Upper lobe of left lung (tissue), 6 donors: ENCODE measurements around the gene ASH1L. TPM values are rescaled to one million over a fixed set of nuclear protein-coding genes. Genes with fewer than 3 reads are reported as not detected.
"Not testable (repeated sequence)": the region's sequence is repeated elsewhere in the genome, so short reads cannot be mapped to it uniquely, and the experiment has no call there.

ENCODE experiments used
- ATAC-seq, 2 donors: fragments of 200-7000 bp; cut with Tn5 transposase; one replicate each; pipeline ENCODE4 v1.9.1; 2022; ENCODE audit warnings: mild to moderate bottlenecking in 2 of 2, moderate library complexity in 2 of 2; ENCODE audit not compliant: low FRiP score in 2 of 2
- DNase-seq, 2 donors: peaks; one replicate each; pipeline ENCODE4 v3.0.0-alpha.2; 2019 to 2020
- H3K27ac ChIP-seq, 4 donors: fragments of 200-600 bp; sonication (generic); one replicate each; pipeline ENCODE4 v1.5.1; 2016 to 2019
- H3K27me3 ChIP-seq, 4 donors: fragments of 200-600 bp; sonication (generic); one replicate each; pipeline ENCODE4 v1.5.1; 2017 to 2019
- H3K36me3 ChIP-seq, 4 donors: fragments of 200-600 bp; sonication (generic); one replicate each; pipeline ENCODE4 v1.5.1; 2016 to 2019
- H3K4me1 ChIP-seq, 4 donors: fragments of 200-600 bp; sonication (generic); one replicate each; pipeline ENCODE4 v1.5.1; 2018 to 2019
- H3K4me3 ChIP-seq, 4 donors: fragments of 200-600 bp; sonication (generic); one replicate each; pipeline ENCODE4 v1.5.1; 2017 to 2019; ENCODE audit warnings: mild to moderate bottlenecking in 2 of 4, moderate library complexity in 1 of 4
- H3K9me3 ChIP-seq, 4 donors: fragments of 200-600 bp; sonication (generic); one replicate each; pipeline ENCODE4 v1.5.1; 2018 to 2019
- EP300 ChIP-seq, 4 donors: sonication (generic); formaldehyde crosslinking; IDR thresholded peaks; one replicate each; pipeline ENCODE4 v1.5.1; 2017; ENCODE audit warnings: antibody characterized with exemption in 4 of 4, control low read depth in 2 of 4
- POLR2A ChIP-seq, 4 donors: fragments of 450-650 bp; IDR thresholded peaks; one replicate each; pipeline ENCODE4 v1.5.1; 2016 to 2017; ENCODE audit warnings: antibody characterized with exemption in 4 of 4, mild to moderate bottlenecking in 2 of 4
- POLR2AphosphoS5 ChIP-seq, 2 donors: sonication (generic); formaldehyde crosslinking; IDR thresholded peaks; one replicate each; pipeline ENCODE4 v1.5.1; 2017; ENCODE audit warnings: antibody characterized with exemption in 2 of 2
- WGBS, 2 donors: methylation state at CpG; one replicate each; pipeline ENCODE4 v1.1.5; 2017 to 2018; 5-methylcytosine and 5-hydroxymethylcytosine counted together
- total RNA-seq, 6 donors: library from RNA; depleted of rRNA in 4 of 6; stranded (reverse); fragments of >200 nt in 4 of 6; gene quantifications; one replicate each; pipeline versions ENCODE4 v1.1.0 to v1.2.1, GENCODE V29; 2016 to 2021
- TF ChIP-seq, protein P1 (sequence below), 6 experiments: fragments of 450-650 bp in 4 of 6; fragments of 200-600 bp in 2 of 6; sonication (generic) in 2 of 6; IDR thresholded peaks; one replicate each; pipeline ENCODE4 v1.5.1; 2016 to 2019; ENCODE audit warnings: antibody characterized with exemption in 6 of 6
- donor health status: DM: no; HTN: no; CAD: no; lungs with moderate emphysema.
- donor health status: DM: no; HTN: yes; CAD: no; lungs with severe emphysema.

ASH1L gene
- total RNA-seq, 6 donors from 2014 or later, result 43.5 to 68.8 (median 55.1) TPM

DNA sequence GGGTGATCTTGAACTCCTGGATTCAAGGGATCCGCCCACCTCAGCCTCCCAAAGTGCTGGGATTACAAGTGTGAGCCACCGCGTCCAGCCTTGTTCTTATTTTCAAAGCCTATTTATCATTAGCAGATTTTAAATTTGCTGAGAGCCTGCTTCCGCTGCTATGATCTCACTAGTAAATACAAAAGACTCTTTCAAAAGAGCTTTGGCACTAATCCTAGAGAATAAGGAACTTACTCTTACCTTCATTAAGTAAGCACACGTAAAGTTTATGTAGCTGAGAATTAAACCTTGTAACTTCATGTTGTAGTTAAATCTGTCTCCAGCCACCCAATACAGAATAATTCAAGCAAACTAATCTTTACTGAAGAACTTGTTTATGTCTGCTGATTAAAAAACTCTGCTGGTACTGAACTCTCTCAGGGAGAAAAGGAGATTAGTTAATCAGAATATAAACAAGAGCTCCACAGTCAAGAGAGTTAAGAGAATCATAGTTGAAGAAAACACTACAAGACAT, 169.6 kb downstream of the ASH1L start:
- peaks cover 0 to 59% (median 14%) of the 10 kb centered on the region in 4 donors for H3K36me3 ChIP-seq
- DNase-seq (peak in 1 of 2 donors; percentile 51), ATAC-seq (no peak)
- peak overlapping the region; percentile 41 to 64 (median 44) for H3K27ac ChIP-seq
- 70 to 72% methylated on average over 5 of the region's 5 CpGs for WGBS, 2 donors
- H3K4me1 ChIP-seq, result peaks cover 0 to 6% (median 1%) of the 10 kb centered on the region in 4 donors
- H3K27me3 ChIP-seq, result no peaks in the 10 kb centered on the region
- TF ChIP-seq, protein P1, sequence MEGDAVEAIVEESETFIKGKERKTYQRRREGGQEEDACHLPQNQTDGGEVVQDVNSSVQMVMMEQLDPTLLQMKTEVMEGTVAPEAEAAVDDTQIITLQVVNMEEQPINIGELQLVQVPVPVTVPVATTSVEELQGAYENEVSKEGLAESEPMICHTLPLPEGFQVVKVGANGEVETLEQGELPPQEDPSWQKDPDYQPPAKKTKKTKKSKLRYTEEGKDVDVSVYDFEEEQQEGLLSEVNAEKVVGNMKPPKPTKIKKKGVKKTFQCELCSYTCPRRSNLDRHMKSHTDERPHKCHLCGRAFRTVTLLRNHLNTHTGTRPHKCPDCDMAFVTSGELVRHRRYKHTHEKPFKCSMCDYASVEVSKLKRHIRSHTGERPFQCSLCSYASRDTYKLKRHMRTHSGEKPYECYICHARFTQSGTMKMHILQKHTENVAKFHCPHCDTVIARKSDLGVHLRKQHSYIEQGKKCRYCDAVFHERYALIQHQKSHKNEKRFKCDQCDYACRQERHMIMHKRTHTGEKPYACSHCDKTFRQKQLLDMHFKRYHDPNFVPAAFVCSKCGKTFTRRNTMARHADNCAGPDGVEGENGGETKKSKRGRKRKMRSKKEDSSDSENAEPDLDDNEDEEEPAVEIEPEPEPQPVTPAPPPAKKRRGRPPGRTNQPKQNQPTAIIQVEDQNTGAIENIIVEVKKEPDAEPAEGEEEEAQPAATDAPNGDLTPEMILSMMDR (IDR thresholded peaks at IDR 0.05), result no peak
- TF ChIP-seq EP300 (IDR thresholded peaks at IDR 0.05), result no peak
- TF ChIP-seq POLR2A (IDR thresholded peaks at IDR 0.05), result no peak
- no peak for TF ChIP-seq POLR2AphosphoS5 (IDR thresholded peaks at IDR 0.05)
- no peak overlapping the region for H3K4me3 ChIP-seq
- H3K9me3 ChIP-seq, result no peaks in the 10 kb centered on the region

DNA sequence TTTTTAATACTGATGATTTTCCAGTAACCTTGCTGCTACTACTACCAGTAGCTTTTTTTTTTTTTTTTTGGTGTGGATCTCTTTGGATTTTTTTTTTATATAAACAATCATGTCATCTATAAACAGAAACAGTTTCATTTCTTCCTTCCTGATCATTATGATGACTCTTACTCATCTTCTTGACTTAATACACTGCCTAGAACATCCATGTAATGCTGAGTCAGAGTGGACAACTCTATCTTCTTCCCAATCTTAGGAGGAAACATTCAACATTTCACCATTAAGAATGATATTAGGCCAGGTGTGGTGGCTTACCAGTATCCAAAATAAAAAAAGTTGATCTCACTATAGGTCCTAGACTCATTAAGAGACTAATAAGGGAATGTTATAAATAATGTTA, 172.8 kb downstream of the ASH1L start:
- Histone ChIP-seq H3K27ac (no peak overlapping the region), H3K4me1 (peaks cover 0 to 3% (median 0%) of the 10 kb centered on the region in 4 donors), H3K36me3 (peaks cover 4 to 70% (median 13%) of the 10 kb centered on the region in 4 donors), H3K9me3 (no peaks in the 10 kb centered on the region), H3K4me3 (no peak overlapping the region), H3K27me3 (no peaks in the 10 kb centered on the region)
- no peak for DNase-seq
- ATAC-seq, result no peak
- TF ChIP-seq, protein P1 (IDR thresholded peaks at IDR 0.05), result no peak
- TF ChIP-seq POLR2AphosphoS5 (IDR thresholded peaks at IDR 0.05) (no peak), POLR2A (IDR thresholded peaks at IDR 0.05) (no peak), EP300 (IDR thresholded peaks at IDR 0.05) (no peak)

DNA sequence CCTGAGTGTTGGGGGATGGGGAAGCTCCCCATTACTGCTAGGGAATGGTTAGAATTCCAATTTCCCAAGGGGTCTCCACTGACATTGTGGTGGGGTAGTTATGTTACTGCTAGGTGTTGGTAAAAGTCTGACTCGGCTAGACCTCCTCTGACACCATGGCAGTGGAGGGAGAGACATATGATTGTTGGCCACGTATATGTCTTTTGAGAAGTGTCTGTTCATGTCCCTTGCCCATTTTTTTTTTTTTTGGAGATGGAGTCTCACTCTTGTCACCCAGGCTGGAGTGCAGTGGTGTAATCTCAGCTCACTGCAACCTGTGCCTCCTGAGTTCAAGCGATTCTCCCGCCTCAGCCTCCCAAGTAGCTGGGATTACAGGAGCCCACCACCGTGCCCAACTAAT, 176.8 kb downstream of the ASH1L start:
- DNase-seq, H3K27me3 ChIP-seq, H3K27ac ChIP-seq, ATAC-seq, H3K9me3 ChIP-seq, H3K4me3 ChIP-seq, H3K4me1 ChIP-seq: not testable (repeated sequence)
- peaks cover 3 to 44% (median 8%) of the 10 kb centered on the region in 4 donors for H3K36me3 ChIP-seq
- 94 to 98% methylated on average over 5 of the region's 5 CpGs for WGBS, 2 donors

DNA sequence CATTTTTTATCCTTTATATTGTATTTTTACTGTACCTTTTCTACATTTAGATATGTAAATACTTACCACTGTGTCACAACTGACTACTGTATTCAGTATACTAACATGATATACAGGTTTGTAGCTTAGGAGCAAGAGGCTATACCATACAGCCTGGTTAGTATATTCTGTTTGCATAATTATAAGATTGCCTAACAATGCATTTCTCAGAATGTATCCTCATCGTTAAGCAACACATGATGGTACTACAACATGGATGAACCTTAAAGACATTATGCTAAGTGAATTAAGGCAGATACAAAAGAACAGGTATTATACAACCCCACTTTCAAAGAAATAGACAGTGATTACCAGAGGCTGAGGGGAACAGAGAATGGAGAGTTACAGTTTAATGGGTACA, 179.2 kb downstream of the ASH1L start:
- no peak for ATAC-seq
- WGBS, 2 donors, result 71 to 85% methylated on average over 1 of the region's 1 CpG

DNA sequence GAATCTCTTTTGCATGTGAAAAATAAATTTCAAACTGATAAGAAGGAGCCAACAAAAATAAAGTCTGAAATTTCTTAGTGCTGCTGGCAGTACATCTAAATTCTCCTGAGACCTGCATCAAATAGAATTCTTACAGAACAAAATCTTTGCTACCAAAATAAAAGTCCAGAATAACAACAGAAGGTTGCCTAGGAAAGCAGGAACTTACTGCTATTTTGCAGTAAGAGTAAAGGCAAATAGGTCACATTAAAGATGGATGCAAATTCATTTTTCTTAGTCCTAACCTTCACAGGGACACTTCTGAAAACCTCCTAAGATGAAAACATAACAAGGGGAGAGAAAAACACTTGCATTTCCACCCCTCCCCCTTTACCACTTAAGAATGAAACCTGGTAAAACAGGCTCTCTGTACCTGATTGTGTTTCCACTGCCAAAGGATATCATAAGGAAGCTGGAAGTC, 182.9 kb downstream of the ASH1L start:
- TF ChIP-seq EP300 (IDR thresholded peaks at IDR 0.05), result no peak
- Histone ChIP-seq H3K4me1 (peaks cover 0 to 10% (median 5%) of the 10 kb centered on the region in 4 donors), H3K4me3 (no peak overlapping the region), H3K36me3 (peaks cover 10 to 61% (median 33%) of the 10 kb centered on the region in 4 donors), H3K27me3 (no peaks in the 10 kb centered on the region), H3K9me3 (no peaks in the 10 kb centered on the region), H3K27ac (peak overlapping the region in 1 of 4 donors; percentile 15)
- DNase-seq (no peak), ATAC-seq (peak; percentile 26 to 85)

More for the DNA sequence above, 179.2 kb downstream of the ASH1L start:
- no peak overlapping the region for H3K27ac ChIP-seq
- H3K36me3 ChIP-seq, result peaks cover 3 to 44% (median 8%) of the 10 kb centered on the region in 4 donors
- DNase-seq, result no peak
- peaks cover 0 to 10% (median 5%) of the 10 kb centered on the region in 4 donors for H3K4me1 ChIP-seq
- TF ChIP-seq POLR2A (IDR thresholded peaks at IDR 0.05) (no peak), EP300 (IDR thresholded peaks at IDR 0.05) (no peak), POLR2AphosphoS5 (IDR thresholded peaks at IDR 0.05) (no peak)
- TF ChIP-seq, protein P1 (IDR thresholded peaks at IDR 0.05), result no peak
- no peaks in the 10 kb centered on the region for H3K27me3 ChIP-seq
- H3K4me3 ChIP-seq, result no peak overlapping the region
- H3K9me3 ChIP-seq, result no peaks in the 10 kb centered on the region

DNA sequence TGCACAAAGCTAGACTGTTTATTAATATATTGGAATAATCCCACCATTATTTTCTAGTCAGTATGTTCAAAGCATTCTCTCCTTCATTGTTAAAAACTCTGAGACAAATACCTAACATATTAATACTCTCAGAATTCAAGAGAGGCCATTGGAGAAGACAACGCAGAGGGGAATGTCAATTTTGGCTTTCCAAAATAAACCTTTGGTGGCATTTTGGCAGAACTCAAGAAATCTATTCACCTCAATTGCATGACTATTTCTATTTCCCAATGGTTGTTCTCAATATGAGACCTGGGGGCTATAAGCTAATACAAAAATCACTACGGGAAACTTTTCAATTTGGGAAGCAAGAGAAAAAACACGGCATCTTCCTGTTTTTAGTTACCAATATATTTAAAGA, 183.4 kb downstream of the ASH1L start:
- no peak overlapping the region for H3K4me3 ChIP-seq

More for the DNA sequence above, 183.4 kb downstream of the ASH1L start:
- ATAC-seq (peak in 1 of 2 donors; percentile 12), DNase-seq (no peak)
- H3K9me3 ChIP-seq, result no peaks in the 10 kb centered on the region
- H3K36me3 ChIP-seq, result peaks cover 10 to 66% (median 36%) of the 10 kb centered on the region in 4 donors
- H3K4me1 ChIP-seq, result peaks cover 0 to 10% (median 5%) of the 10 kb centered on the region in 4 donors
- peak overlapping the region in 2 of 4 donors; percentile 15 to 22 for H3K27ac ChIP-seq
- no peak for TF ChIP-seq POLR2AphosphoS5 (IDR thresholded peaks at IDR 0.05)
- WGBS, 2 donors, result 51 to 55% methylated on average over 3 of the region's 3 CpGs
- no peaks in the 10 kb centered on the region for H3K27me3 ChIP-seq
